ENCODE measurements around the gene SH3GL1. TPM values are rescaled to one million over a fixed set of nuclear protein-coding genes. Genes with fewer than 3 reads are reported as not detected.

The SH3GL1 gene
- total and polyA plus RNA-seq, 9 of the 15 experiments (the other 6 are each of a cell fraction or from before 2014, with no cell fraction given): 1.7 to 75.3 (median 25.7) TPM

- TF ChIP-seq, protein P1, sequence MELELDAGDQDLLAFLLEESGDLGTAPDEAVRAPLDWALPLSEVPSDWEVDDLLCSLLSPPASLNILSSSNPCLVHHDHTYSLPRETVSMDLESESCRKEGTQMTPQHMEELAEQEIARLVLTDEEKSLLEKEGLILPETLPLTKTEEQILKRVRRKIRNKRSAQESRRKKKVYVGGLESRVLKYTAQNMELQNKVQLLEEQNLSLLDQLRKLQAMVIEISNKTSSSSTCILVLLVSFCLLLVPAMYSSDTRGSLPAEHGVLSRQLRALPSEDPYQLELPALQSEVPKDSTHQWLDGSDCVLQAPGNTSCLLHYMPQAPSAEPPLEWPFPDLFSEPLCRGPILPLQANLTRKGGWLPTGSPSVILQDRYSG (tag; conservative IDR thresholded peaks at IDR 0.05; ENCODE audit: low read depth): no peak
- TF ChIP-seq, protein P2, sequence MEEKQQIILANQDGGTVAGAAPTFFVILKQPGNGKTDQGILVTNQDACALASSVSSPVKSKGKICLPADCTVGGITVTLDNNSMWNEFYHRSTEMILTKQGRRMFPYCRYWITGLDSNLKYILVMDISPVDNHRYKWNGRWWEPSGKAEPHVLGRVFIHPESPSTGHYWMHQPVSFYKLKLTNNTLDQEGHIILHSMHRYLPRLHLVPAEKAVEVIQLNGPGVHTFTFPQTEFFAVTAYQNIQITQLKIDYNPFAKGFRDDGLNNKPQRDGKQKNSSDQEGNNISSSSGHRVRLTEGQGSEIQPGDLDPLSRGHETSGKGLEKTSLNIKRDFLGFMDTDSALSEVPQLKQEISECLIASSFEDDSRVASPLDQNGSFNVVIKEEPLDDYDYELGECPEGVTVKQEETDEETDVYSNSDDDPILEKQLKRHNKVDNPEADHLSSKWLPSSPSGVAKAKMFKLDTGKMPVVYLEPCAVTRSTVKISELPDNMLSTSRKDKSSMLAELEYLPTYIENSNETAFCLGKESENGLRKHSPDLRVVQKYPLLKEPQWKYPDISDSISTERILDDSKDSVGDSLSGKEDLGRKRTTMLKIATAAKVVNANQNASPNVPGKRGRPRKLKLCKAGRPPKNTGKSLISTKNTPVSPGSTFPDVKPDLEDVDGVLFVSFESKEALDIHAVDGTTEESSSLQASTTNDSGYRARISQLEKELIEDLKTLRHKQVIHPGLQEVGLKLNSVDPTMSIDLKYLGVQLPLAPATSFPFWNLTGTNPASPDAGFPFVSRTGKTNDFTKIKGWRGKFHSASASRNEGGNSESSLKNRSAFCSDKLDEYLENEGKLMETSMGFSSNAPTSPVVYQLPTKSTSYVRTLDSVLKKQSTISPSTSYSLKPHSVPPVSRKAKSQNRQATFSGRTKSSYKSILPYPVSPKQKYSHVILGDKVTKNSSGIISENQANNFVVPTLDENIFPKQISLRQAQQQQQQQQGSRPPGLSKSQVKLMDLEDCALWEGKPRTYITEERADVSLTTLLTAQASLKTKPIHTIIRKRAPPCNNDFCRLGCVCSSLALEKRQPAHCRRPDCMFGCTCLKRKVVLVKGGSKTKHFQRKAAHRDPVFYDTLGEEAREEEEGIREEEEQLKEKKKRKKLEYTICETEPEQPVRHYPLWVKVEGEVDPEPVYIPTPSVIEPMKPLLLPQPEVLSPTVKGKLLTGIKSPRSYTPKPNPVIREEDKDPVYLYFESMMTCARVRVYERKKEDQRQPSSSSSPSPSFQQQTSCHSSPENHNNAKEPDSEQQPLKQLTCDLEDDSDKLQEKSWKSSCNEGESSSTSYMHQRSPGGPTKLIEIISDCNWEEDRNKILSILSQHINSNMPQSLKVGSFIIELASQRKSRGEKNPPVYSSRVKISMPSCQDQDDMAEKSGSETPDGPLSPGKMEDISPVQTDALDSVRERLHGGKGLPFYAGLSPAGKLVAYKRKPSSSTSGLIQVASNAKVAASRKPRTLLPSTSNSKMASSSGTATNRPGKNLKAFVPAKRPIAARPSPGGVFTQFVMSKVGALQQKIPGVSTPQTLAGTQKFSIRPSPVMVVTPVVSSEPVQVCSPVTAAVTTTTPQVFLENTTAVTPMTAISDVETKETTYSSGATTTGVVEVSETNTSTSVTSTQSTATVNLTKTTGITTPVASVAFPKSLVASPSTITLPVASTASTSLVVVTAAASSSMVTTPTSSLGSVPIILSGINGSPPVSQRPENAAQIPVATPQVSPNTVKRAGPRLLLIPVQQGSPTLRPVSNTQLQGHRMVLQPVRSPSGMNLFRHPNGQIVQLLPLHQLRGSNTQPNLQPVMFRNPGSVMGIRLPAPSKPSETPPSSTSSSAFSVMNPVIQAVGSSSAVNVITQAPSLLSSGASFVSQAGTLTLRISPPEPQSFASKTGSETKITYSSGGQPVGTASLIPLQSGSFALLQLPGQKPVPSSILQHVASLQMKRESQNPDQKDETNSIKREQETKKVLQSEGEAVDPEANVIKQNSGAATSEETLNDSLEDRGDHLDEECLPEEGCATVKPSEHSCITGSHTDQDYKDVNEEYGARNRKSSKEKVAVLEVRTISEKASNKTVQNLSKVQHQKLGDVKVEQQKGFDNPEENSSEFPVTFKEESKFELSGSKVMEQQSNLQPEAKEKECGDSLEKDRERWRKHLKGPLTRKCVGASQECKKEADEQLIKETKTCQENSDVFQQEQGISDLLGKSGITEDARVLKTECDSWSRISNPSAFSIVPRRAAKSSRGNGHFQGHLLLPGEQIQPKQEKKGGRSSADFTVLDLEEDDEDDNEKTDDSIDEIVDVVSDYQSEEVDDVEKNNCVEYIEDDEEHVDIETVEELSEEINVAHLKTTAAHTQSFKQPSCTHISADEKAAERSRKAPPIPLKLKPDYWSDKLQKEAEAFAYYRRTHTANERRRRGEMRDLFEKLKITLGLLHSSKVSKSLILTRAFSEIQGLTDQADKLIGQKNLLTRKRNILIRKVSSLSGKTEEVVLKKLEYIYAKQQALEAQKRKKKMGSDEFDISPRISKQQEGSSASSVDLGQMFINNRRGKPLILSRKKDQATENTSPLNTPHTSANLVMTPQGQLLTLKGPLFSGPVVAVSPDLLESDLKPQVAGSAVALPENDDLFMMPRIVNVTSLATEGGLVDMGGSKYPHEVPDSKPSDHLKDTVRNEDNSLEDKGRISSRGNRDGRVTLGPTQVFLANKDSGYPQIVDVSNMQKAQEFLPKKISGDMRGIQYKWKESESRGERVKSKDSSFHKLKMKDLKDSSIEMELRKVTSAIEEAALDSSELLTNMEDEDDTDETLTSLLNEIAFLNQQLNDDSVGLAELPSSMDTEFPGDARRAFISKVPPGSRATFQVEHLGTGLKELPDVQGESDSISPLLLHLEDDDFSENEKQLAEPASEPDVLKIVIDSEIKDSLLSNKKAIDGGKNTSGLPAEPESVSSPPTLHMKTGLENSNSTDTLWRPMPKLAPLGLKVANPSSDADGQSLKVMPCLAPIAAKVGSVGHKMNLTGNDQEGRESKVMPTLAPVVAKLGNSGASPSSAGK (IDR thresholded peaks at IDR 0.05): peak; percentile 91
- TF ChIP-seq RBBP5 (IDR thresholded peaks at IDR 0.05; ENCODE audit: borderline replicate concordance, insufficient read depth, low read length, poor library complexity, severe bottlenecking): peak; percentile 37
- no peak for TF ChIP-seq FOXM1 (IDR thresholded peaks at IDR 0.05; ENCODE audit: low read depth)
- TF ChIP-seq FOXM1 (CRISPR knock-in tag; IDR thresholded peaks at IDR 0.05; ENCODE audit: low read depth): peak; percentile 72; the same call in 1 of the 2 replicates
- TF ChIP-seq NCOA1 (IDR thresholded peaks at IDR 0.05; ENCODE audit: low read depth): no peak
- TF ChIP-seq ETS1 (conservative IDR thresholded peaks at IDR 0.05; ENCODE audit: control insufficient read depth, low read depth, low read length): 0 out of 2 replicates have a peak, but pooled peaks have one; percentile 24
- TF ChIP-seq, protein P3, sequence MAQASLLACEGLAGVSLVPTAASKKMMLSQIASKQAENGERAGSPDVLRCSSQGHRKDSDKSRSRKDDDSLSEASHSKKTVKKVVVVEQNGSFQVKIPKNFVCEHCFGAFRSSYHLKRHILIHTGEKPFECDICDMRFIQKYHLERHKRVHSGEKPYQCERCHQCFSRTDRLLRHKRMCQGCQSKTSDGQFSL (CRISPR knock-in tag; IDR thresholded peaks at IDR 0.05): no peak
- TF ChIP-seq, protein P3 (tag; IDR thresholded peaks at IDR 0.05): no peak
- 0 out of 4 replicates have a peak, but pooled peaks of 1 of the 2 experiments have one; percentile 23 for TF ChIP-seq TBL1XR1 (IDR thresholded peaks at IDR 0.05; ENCODE audit: low read length in 2 of 2)
- TF ChIP-seq MXI1 (IDR thresholded peaks at IDR 0.05; ENCODE audit: low read depth, low read length): peak; percentile 86
- peak; percentile 29; the same call in 1 of the 2 replicates for TF ChIP-seq SP1 (CRISPR knock-in tag; IDR thresholded peaks at IDR 0.05)
Measured at GRCh38 chr19:4327252-4327876, 73.0 kb downstream of the SH3GL1 start (continued).

Data from K562 (cell line).